ENCODE data around the gene HS3ST2.
"Not testable (repeated sequence)": the region's sequence is repeated elsewhere in the genome, so short reads cannot be mapped to it uniquely, and the experiment has no call there.

Gene HS3ST2

GRCh38 chr16:22932032-22932771, 118.2 kb downstream of the HS3ST2 start:
- no peak for DNase-seq (ENCODE audit: low read depth)

GRCh38 chr16:22933173-22933572, 119.2 kb downstream of the HS3ST2 start:
- no peak for DNase-seq (ENCODE audit: low read depth)

- DNase-seq (ENCODE audit: low read depth): no peak
Observed at GRCh38 chr16:22934786-22935185, 120.8 kb downstream of the HS3ST2 start.

GRCh38 chr16:22937169-22937568, 123.2 kb downstream of the HS3ST2 start:
- no peak for DNase-seq (ENCODE audit: low read depth)

GRCh38 chr16:22938647-22939046, 124.7 kb downstream of the HS3ST2 start:
- no peak for DNase-seq (ENCODE audit: low read depth)

- not testable (repeated sequence) for DNase-seq (ENCODE audit: low read depth)
Observed at GRCh38 chr16:22939744-22940363, 125.9 kb downstream of the HS3ST2 start.

- DNase-seq (ENCODE audit: low read depth): no peak
Observed at GRCh38 chr16:22941970-22942501, 128.1 kb downstream of the HS3ST2 start.

- DNase-seq (ENCODE audit: low read depth): no peak
Observed at GRCh38 chr16:22942811-22943210, 128.8 kb downstream of the HS3ST2 start.

- no peak for DNase-seq (ENCODE audit: low read depth)
Observed at GRCh38 chr16:22945361-22945760, 131.4 kb downstream of the HS3ST2 start.

- no peak for DNase-seq (ENCODE audit: low read depth)
Observed at GRCh38 chr16:22946433-22946832, 132.5 kb downstream of the HS3ST2 start.

GRCh38 chr16:22948058-22948602, 134.2 kb downstream of the HS3ST2 start:
- no peak for DNase-seq (ENCODE audit: low read depth)

- no peak for DNase-seq (ENCODE audit: low read depth)
Observed at GRCh38 chr16:22948603-22949368, 134.8 kb downstream of the HS3ST2 start.

GRCh38 chr16:22955461-22956070, 141.6 kb downstream of the HS3ST2 start:
- no peak for DNase-seq (ENCODE audit: low read depth)

GRCh38 chr16:22961206-22961605, 147.2 kb downstream of the HS3ST2 start:
- DNase-seq (ENCODE audit: low read depth): no peak

- DNase-seq (ENCODE audit: low read depth): no peak
Observed at GRCh38 chr16:22962905-22963304, 148.9 kb downstream of the HS3ST2 start.
